Brain microvascular endothelial cell (primary cell): ENCODE results near the gene DNAJB8.

ENCODE experiments used
- DNase-seq: peaks from one replicate; pipeline ENCODE4 v3.0.0-alpha.2; 2020
- H3K27ac ChIP-seq: fragments of 250-450 bp; sonication (Bioruptor Pico); 2 replicates; pipeline ENCODE4 v1.5.1; 2020; ENCODE audit warnings: mild to moderate bottlenecking, moderate library complexity
- H3K27me3 ChIP-seq: fragments of 250-450 bp; sonication (Bioruptor Pico); replicated peaks from 2 replicates; pipeline ENCODE4 v1.5.1; 2020; ENCODE audit warnings: mild to moderate bottlenecking
- H3K36me3 ChIP-seq: fragments of 250-450 bp; sonication (Bioruptor Pico); replicated peaks from 2 replicates; pipeline ENCODE4 v1.5.1; 2020; ENCODE audit warnings: mild to moderate bottlenecking
- H3K4me3 ChIP-seq: 2 replicates; pipeline ENCODE4 v1.5.1; 2011; ENCODE audit warnings: low read depth, mild to moderate bottlenecking, control low read depth, low read length, moderate library complexity
- CTCF ChIP-seq: IDR thresholded peaks from 2 replicates; pipeline ENCODE4 v1.5.1; 2011; ENCODE audit warnings: low read depth, mild to moderate bottlenecking, moderate library complexity, low read length, control low read depth, inconsistent platforms; ENCODE audit errors: missing control alignments
- in situ Hi-C: cut with HindIII; loops from 2 replicates; pipeline ENCODE4 v1.10.0; 2017; ENCODE audit warnings: low sequenced_read_pairs, low pct_ligation_motif_present

The DNAJB8 gene

GRCh38 chr3:128415773-128416577 is 50.7 kb downstream of the DNAJB8 start:
- no peaks in the 10 kb centered on the region for H3K36me3 ChIP-seq
- TF ChIP-seq CTCF = no peak
- H3K27ac ChIP-seq = no peak overlapping the region
- DNase-seq = no peak
- no peak overlapping the region for H3K4me3 ChIP-seq
- in situ Hi-C loops = no loop called here
- no peaks in the 10 kb centered on the region for H3K27me3 ChIP-seq

DNA sequence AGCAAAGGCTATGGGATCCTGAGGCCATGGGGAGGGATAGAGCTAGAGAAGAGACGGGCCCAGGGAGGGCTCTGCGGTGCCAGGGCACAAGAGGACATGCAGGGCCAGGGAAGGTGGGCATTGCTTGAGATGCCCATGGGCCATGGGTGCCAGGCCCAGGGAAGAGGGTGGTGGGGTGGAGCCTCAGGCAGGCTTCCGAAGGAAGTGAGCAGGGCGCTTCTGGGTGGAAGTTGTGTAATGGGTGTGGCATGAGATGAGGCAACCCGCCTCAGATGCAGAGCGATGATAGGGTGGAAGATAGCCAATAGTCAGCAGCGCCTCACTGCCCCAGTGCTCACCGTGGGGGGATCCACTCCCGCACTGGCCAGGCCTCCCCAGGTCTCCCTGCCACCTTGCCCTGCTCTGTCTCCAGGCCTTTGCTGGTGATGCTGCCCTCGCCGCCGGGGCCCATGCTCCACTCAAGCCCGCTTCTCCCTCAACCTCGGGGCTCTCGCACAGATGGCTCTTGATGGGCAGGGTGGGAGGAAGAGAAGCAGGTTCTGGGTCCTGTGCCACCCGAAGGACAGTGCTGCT is 51.4 kb downstream of the DNAJB8 start:
- DNase-seq = no peak
- TF ChIP-seq CTCF = no peak
- Histone ChIP-seq H3K4me3 (no peak overlapping the region), H3K27ac (no peak overlapping the region), H3K27me3 (no peaks in the 10 kb centered on the region), H3K36me3 (no peaks in the 10 kb centered on the region)
- in situ Hi-C loops = no loop called here

DNA sequence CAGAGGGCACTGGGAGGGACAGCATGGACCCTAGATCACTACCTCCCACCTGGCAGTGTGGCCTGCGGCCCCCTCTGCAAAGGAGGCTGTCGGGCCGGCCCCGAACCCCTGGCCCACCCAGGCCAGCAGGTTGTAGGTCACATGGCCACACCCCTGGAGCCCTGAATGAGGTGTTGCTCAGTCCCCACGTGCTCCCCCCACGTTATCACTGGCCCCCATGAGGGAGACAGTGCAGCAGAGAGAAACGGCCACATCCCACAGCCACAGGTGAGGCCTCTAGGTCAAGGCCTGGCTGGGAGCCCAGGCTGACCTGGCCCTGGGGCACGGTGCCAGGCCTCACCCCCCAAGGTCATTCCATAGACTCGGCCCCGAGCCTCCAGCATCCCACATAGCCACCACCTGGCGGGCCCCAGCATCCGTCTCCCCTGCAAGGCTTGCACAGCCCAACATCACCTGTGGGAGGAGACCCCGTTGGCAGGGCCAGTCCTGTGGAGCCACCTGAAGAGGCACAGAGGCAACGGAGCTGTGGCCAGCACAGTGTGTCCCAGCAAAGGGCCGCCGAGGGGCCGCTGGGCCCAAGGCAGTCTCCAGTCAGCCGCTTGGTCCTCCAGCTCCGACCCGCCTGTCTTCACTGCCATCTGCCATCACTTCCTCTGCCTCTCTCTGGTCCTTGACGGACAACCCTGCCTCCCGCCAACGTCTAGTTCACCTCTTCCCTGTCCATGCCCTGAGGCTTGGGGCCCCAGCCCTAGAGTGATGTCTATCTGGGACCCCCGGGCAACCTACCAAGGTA is 53.1 kb downstream of the DNAJB8 start:
- Histone ChIP-seq H3K27ac (no peak overlapping the region), H3K27me3 (no peaks in the 10 kb centered on the region), H3K36me3 (no peaks in the 10 kb centered on the region), H3K4me3 (no peak overlapping the region)
- TF ChIP-seq CTCF = no peak
- no peak for DNase-seq
- in situ Hi-C loops = no loop called here

GRCh38 chr3:128413003-128413370 is 53.7 kb downstream of the DNAJB8 start:
- Histone ChIP-seq H3K27me3 (no peaks in the 10 kb centered on the region), H3K27ac (no peak overlapping the region), H3K36me3 (no peaks in the 10 kb centered on the region), H3K4me3 (no peak overlapping the region)
- DNase-seq = no peak
- TF ChIP-seq CTCF = no peak
- in situ Hi-C loops = no loop called here
